NCI-H2107 treated with DMSO at 0.1 percent for 48 hours (cell line): ENCODE results near the gene TENM4.
"Not testable (repeated sequence)": the region's sequence is repeated elsewhere in the genome, so short reads cannot be mapped to it uniquely, and the experiment has no call there.

Source experiments
- DNase-seq: peaks from one replicate; lab custom pipeline; 2025; ENCODE audit not compliant: unreplicated experiment; lab: John Stamatoyannopoulos, UW

TENM4 gene

GRCh38 chr11:78633516-78634310 is 807.1 kb downstream of the TENM4 start:
- no peak for DNase-seq

GRCh38 chr11:78630561-78631303 is 810.1 kb downstream of the TENM4 start:
- DNase-seq, result no peak

DNA sequence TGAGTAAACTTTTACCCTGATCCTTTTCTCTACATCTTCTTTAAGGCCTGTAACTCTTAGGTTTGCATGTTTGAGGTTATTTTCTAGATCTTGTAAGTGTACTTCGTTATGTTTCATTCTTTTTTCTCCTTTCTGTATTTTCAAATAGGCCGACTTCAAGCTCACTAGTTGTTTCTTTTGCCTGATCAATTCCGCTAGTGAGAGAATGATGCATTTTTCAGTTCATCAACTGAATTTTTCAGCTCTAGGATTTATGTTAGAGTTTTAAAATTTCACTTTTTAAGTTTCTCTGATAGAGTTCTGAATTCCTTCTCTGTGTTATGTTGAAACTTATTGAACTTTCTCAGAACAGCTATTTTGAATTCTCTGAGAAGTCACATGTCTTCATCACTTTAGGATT is 810.7 kb downstream of the TENM4 start:
- DNase-seq, result no peak

DNA sequence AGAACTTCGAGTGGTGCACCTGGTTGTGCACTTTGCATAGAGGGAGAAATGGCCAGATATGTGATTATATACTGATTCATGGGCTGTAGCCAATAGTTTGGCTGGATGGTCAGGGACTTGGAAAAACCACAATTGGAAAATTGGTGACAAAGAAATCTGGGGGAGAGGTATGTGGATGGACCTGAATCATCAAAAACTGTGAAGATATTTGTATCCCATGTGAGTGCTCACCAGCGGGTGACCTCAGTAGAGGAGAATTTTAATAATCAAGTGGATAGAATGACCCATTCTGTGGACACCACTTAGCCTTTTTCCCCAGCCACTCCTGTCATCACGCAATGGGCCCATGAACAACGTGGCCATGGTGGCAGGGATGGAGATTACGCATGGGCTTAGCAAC is 818.2 kb downstream of the TENM4 start:
- no peak for DNase-seq

- no peak for DNase-seq
These were observed 820.7 kb downstream of the TENM4 start for GRCh38 chr11:78620159-78620558.

DNA sequence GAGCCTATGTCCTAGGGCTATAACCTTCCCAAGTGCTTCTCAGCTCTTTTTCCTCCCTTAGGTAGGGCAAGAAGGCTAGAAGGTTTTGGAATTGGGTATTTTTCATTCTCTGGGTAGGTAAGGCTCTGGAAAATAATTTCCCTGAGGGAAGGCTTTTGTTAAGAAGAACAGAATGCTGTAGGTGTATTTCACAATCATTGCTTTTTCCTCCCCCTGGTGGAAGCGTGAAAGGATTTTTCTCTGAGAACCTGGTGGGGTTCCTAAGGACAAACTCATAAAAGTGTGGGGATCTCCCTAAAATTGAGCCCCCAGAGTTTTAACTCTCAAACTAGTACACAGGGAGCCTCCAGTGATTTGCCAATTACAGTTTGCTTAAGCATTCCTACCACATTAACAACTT is 825.1 kb downstream of the TENM4 start:
- DNase-seq, result no peak

GRCh38 chr11:78613378-78613813 is 827.4 kb downstream of the TENM4 start:
- no peak for DNase-seq

DNA sequence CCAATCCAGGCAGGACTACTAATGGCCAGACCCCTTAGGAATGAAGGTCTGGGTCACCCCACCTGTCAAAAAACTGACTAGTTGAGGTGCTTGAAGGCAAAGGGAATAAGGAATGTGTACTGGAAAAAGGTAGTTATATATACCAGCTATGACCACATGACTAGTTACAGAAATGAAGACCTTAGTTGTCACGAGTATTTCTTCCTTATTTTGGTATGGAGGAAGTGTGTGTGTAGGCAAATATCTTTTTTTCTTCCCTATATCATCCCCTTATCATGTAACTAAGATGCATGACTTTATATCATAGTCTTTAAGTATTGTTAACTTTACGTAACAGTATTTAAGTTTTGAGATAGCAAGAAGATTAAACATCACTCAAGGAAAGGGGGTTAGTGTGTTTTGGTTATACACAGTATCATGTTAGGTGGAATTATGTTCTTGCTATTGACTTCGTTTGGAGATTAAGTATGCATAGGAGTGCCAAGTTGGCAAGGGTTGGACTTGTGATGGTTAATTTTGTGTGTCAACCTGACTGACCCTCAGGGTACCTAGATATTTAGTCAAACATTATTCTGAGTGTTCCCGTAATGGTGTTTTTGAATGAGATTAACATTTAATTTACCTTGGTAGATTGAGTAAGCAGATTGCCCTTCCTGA is 828.0 kb downstream of the TENM4 start:
- no peak for DNase-seq

GRCh38 chr11:78609321-78609720 is 831.5 kb downstream of the TENM4 start:
- not testable (repeated sequence) for DNase-seq

GRCh38 chr11:78607696-78608095 is 833.1 kb downstream of the TENM4 start:
- no peak for DNase-seq

GRCh38 chr11:78606667-78607066 is 834.2 kb downstream of the TENM4 start:
- no peak for DNase-seq

- no peak for DNase-seq
These were observed 835.5 kb downstream of the TENM4 start for GRCh38 chr11:78605296-78605695.

- DNase-seq, result no peak
These were observed 837.0 kb downstream of the TENM4 start for GRCh38 chr11:78603792-78604191.
